K562 (cell line): ENCODE measurements around the gene CBX3. TPM values are rescaled to one million over a fixed set of nuclear protein-coding genes. Genes with fewer than 3 reads are reported as not detected.

Source experiments
- AFF1 ChIP-seq, 2 experiments: fragments of 450-650 bp; IDR thresholded peaks; 2 replicates each; pipeline ENCODE4 v1.6.1; 2018; ENCODE audit warnings: mild to moderate bottlenecking in 2 of 2, low read depth in 1 of 2; ENCODE audit not compliant: partially characterized antibody in 2 of 2
- EP300 ChIP-seq: IDR thresholded peaks from 2 replicates; pipeline ENCODE4 v1.6.1; 2012; ENCODE audit warnings: low read length, improper control_type of control experiment
- FOXJ3 ChIP-seq: sonication (generic); formaldehyde crosslinking; IDR thresholded peaks from 2 replicates; pipeline ENCODE4 v1.4.0; 2020; ENCODE audit warnings: mild to moderate bottlenecking, missing genetic modification reagents
- GABPA ChIP-seq: fragments of 200-800 bp; sonication (Bioruptor generic); conservative IDR thresholded peaks from 2 replicates; pipeline ENCODE4 v1.6.1; 2016; ENCODE audit warnings: low read depth, missing genetic modification characterization, missing compliant biosample characterization
- MCM2 ChIP-seq: fragments of 450-650 bp; IDR thresholded peaks from 2 replicates; pipeline ENCODE4 v1.6.1; 2017; ENCODE audit warnings: low read depth, mild to moderate bottlenecking
- MLX ChIP-seq, 2 experiments: fragments of 450-650 bp in 1 of 2; sonication (generic) in 1 of 2; formaldehyde crosslinking; conservative IDR thresholded peaks; 2 replicates each; pipeline versions ENCODE4 v1.4.0 to v1.8.1; 2020 to 2022; ENCODE audit warnings: mild to moderate bottlenecking in 1 of 2, missing genetic modification reagents in 1 of 2
- NEUROD1 ChIP-seq: fragments of 150-350 bp; IDR thresholded peaks from 2 replicates; pipeline ENCODE4 v1.6.1; 2014; ENCODE audit warnings: borderline replicate concordance, low read length, low read depth; ENCODE audit not compliant: partially characterized antibody
- PCBP1 ChIP-seq: fragments of 200-400 bp; formaldehyde crosslinking; IDR thresholded peaks from 2 replicates; pipeline ENCODE4 v1.6.1; 2018; ENCODE audit warnings: mild to moderate bottlenecking, low read depth, low read length; ENCODE audit not compliant: poor library complexity, severe bottlenecking
- PURB ChIP-seq: sonication (generic); formaldehyde crosslinking; IDR thresholded peaks from 2 replicates; pipeline ENCODE4 v1.9.0; 2021; ENCODE audit warnings: low read depth, mild to moderate bottlenecking, missing genetic modification reagents
- RCOR1 ChIP-seq, 2 experiments: IDR thresholded peaks; 2 replicates each; pipeline ENCODE4 v1.6.1; 2012; ENCODE audit warnings: low read depth in 2 of 2, low read length in 2 of 2, borderline replicate concordance in 1 of 2, improper control_type of control experiment in 1 of 2
- RFX7 ChIP-seq: fragments of 250-450 bp; sonication (Bioruptor Pico); IDR thresholded peaks from 2 replicates; pipeline ENCODE4 v1.5.1; 2021; ENCODE audit warnings: mild to moderate bottlenecking
- SRF ChIP-seq, 2 experiments: fragments of 250-450, 450-650 bp in 1 of 2; sonication (Bioruptor Pico) in 1 of 2; sonication (generic) in 1 of 2; formaldehyde crosslinking; IDR thresholded peaks; 2 replicates each; pipeline versions ENCODE4 v1.5.0 to v1.5.1; 2020 to 2022; ENCODE audit warnings: mild to moderate bottlenecking in 1 of 2, missing genetic modification reagents in 1 of 2
- SRSF3 ChIP-seq: fragments of 200-400 bp; formaldehyde crosslinking; IDR thresholded peaks from 2 replicates; pipeline ENCODE4 v1.6.1; 2016; ENCODE audit warnings: mild to moderate bottlenecking, low read length, moderate library complexity; ENCODE audit not compliant: insufficient read depth
- ZBTB34 ChIP-seq: fragments of 250-450 bp; sonication (Bioruptor Pico); IDR thresholded peaks from 2 replicates; pipeline ENCODE4 v1.8.0; 2021; ENCODE audit warnings: mild to moderate bottlenecking, moderate library complexity
- ZC3H4 ChIP-seq: sonication (generic); formaldehyde crosslinking; IDR thresholded peaks from 2 replicates; pipeline ENCODE4 v1.9.0; 2021; ENCODE audit warnings: missing genetic modification reagents, borderline replicate concordance
- ZNF224 ChIP-seq: sonication (generic); formaldehyde crosslinking; IDR thresholded peaks from 2 replicates; pipeline ENCODE4 v1.8.0; 2022; ENCODE audit warnings: mild to moderate bottlenecking, missing genetic modification reagents
- ZNF551 ChIP-seq: fragments of 250-450 bp; sonication (Bioruptor Pico); IDR thresholded peaks from 2 replicates; pipeline ENCODE4 v1.5.0; 2021; ENCODE audit warnings: mild to moderate bottlenecking, moderate library complexity
- polyA plus RNA-seq, 8 experiments: library from polyadenylated mRNA; depleted of rRNA in 4 of 8; stranded (reverse) in 5 of 8; unstranded in 3 of 8; fragments of >200 nt; fragmentation: Nextera tagmentation in 2 of 8; fragmentation: Illumina TruSeq in 1 of 8; extraction: Ambion mirVana in 2 of 8; extraction: Trizol in 1 of 8; gene quantifications; 2 replicates each; pipeline versions ENCODE4 v1.2.1 to v1.2.3, GENCODE V29; 2011 to 2014; ENCODE audit warnings: inconsistent platforms in 1 of 8, missing spikeins in 1 of 8
- total RNA-seq, 7 experiments: library from RNA; depleted of rRNA in 6 of 7; stranded (reverse); fragments of >200 nt in 6 of 7; fragmentation: Illumina TruSeq in 2 of 7; extraction: Trizol in 2 of 7; gene quantifications; 2 replicates each; pipeline versions ENCODE4 v1.2.1 to v1.2.3, GENCODE V29; 2011 to 2021; ENCODE audit warnings: low replicate concordance in 1 of 7
- TF ChIP-seq, protein P1 (sequence below): fragments of 200-800 bp; sonication (Bioruptor generic); IDR thresholded peaks from 2 replicates; pipeline ENCODE4 v1.6.1; 2017; ENCODE audit warnings: missing genetic modification characterization, missing compliant biosample characterization

The CBX3 gene
- total and polyA plus RNA-seq, 9 of the 15 experiments (the other 6 are each of a cell fraction or from before 2014, with no cell fraction given) = 198 to 413 (median 328) TPM

DNA sequence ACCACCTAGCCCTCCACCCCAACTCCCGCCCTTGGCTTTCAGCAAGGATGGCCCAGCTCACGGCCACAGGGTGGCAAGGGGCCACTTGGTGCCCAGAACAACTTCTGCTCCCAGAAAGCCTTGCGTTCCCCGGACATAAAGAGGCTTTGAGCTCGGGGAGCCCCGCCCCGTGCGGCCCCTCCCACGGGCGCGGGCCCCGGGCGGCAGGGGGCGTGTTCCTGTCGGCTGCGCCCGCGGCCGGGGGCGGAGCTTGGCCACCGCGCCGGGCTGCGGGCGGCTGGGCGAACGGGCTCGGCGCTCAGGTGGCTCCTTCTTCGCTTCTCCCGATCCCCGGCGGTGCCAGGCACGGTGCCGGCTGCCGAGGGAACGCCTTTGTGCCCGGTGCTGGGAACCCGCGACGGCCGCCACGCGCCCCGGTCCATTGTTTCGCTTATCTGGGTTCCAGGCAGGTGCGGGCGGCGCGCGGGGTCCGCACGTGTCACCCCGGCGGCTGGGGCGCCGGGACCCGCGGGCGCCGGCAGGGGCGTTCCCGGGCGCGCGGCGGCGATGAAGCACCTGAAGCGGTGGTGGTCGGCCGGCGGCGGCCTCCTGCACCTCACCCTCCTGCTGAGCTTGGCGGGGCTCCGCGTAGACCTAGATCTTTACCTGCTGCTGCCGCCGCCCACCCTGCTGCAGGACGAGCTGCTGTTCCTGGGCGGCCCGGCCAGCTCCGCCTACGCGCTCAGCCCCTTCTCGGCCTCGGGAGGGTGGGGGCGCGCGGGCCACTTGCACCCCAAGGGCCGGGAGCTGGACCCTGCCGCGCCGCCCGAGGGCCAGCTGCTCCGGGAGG is 49.4 kb upstream of the CBX3 start, which contains the start of gene NFE2L3 (continued):
- TF ChIP-seq PCBP1 = no peak
- no peak for TF ChIP-seq ZC3H4 (CRISPR knock-in tag)
- TF ChIP-seq ZBTB34 = no peak
- peak; percentile 41; the same call in 1 of the 2 replicates for TF ChIP-seq GABPA (tag)
- TF ChIP-seq ZNF224 = no peak
- no peak for TF ChIP-seq NEUROD1
- TF ChIP-seq FOXJ3 (CRISPR knock-in tag) = no peak
- TF ChIP-seq SRF (CRISPR knock-in tag; IDR thresholded peaks at IDR 0.05) = no peak
- no peak for TF ChIP-seq MCM2
- TF ChIP-seq AFF1 (IDR thresholded peaks at IDR 0.05; ENCODE audit: low read depth in 1 of 2, partially characterized antibody in 2 of 2) = no peak
- TF ChIP-seq EP300 = no peak
- no peak for TF ChIP-seq ZNF551 (CRISPR knock-in tag)
- TF ChIP-seq RCOR1 (IDR thresholded peaks at IDR 0.05; ENCODE audit: borderline replicate concordance in 1 of 2, low read depth in 2 of 2, low read length in 2 of 2) = 0 out of 4 replicates have a peak, but pooled peaks of 1 of the 2 experiments have one; percentile 12
- no peak for TF ChIP-seq RFX7 (CRISPR knock-in tag)
- TF ChIP-seq, protein P1, sequence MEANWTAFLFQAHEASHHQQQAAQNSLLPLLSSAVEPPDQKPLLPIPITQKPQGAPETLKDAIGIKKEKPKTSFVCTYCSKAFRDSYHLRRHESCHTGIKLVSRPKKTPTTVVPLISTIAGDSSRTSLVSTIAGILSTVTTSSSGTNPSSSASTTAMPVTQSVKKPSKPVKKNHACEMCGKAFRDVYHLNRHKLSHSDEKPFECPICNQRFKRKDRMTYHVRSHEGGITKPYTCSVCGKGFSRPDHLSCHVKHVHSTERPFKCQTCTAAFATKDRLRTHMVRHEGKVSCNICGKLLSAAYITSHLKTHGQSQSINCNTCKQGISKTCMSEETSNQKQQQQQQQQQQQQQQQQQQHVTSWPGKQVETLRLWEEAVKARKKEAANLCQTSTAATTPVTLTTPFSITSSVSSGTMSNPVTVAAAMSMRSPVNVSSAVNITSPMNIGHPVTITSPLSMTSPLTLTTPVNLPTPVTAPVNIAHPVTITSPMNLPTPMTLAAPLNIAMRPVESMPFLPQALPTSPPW = peak; percentile 86
- TF ChIP-seq SRSF3 = no peak
- no peak for TF ChIP-seq MLX (CRISPR knock-in tag; conservative IDR thresholded peaks at IDR 0.05)
- TF ChIP-seq PURB (CRISPR knock-in tag) = no peak
